HEK293 (cell line): ENCODE data around the gene ECM1.

ENCODE experiments used
- KLF17 ChIP-seq: fragments of 450-650 bp; formaldehyde crosslinking; IDR thresholded peaks from 2 replicates; pipeline ENCODE4 v1.5.1; 2016; ENCODE audit warnings: missing biosample characterization, missing genetic modification characterization
- KLF9 ChIP-seq: fragments of 450-650 bp; formaldehyde crosslinking; IDR thresholded peaks from 2 replicates; pipeline ENCODE4 v1.5.1; 2016; ENCODE audit warnings: missing biosample characterization, missing genetic modification characterization, low read depth
- MZF1 ChIP-seq: fragments of 450-650 bp; formaldehyde crosslinking; IDR thresholded peaks from 2 replicates; pipeline ENCODE4 v1.5.1; 2017; ENCODE audit warnings: missing biosample characterization, missing genetic modification characterization, borderline replicate concordance
- PBX3 ChIP-seq: sonication (generic); formaldehyde crosslinking; IDR thresholded peaks from 2 replicates; pipeline ENCODE4 v1.8.1; 2022; ENCODE audit warnings: mild to moderate bottlenecking, moderate library complexity, missing genetic modification reagents
- PRDM1 ChIP-seq: fragments of 450-650 bp; formaldehyde crosslinking; IDR thresholded peaks from 2 replicates; pipeline ENCODE4; 2016; ENCODE audit warnings: missing biosample characterization, missing genetic modification characterization
- YY1 ChIP-seq: fragments of 450-650 bp; formaldehyde crosslinking; IDR thresholded peaks from 2 replicates; pipeline ENCODE4 v1.5.1; 2018; ENCODE audit warnings: missing biosample characterization, missing genetic modification characterization
- ZBTB17 ChIP-seq: fragments of 450-650 bp; formaldehyde crosslinking; IDR thresholded peaks from 2 replicates; pipeline ENCODE4 v1.5.1; 2016; ENCODE audit warnings: missing biosample characterization, missing genetic modification characterization
- ZBTB26 ChIP-seq: fragments of 450-650 bp; formaldehyde crosslinking; optimal IDR thresholded peaks from 2 replicates; pipeline ENCODE3; 2016; ENCODE audit warnings: missing biosample characterization, mild to moderate bottlenecking, missing genetic modification characterization
- ZFHX2 ChIP-seq: fragments of 450-650 bp; formaldehyde crosslinking; conservative IDR thresholded peaks from 2 replicates; pipeline ENCODE4 v1.5.1; 2016; ENCODE audit warnings: missing biosample characterization, missing genetic modification characterization
- ZFP3 ChIP-seq: fragments of 450-650 bp; formaldehyde crosslinking; IDR thresholded peaks from 2 replicates; pipeline ENCODE4 v1.5.1; 2016; ENCODE audit warnings: low read depth, missing biosample characterization, missing genetic modification characterization
- ZFP37 ChIP-seq: fragments of 450-650 bp; formaldehyde crosslinking; IDR thresholded peaks from 2 replicates; pipeline ENCODE4 v1.5.1; 2016; ENCODE audit warnings: missing biosample characterization, missing genetic modification characterization
- ZIC2 ChIP-seq: fragments of 450-650 bp; formaldehyde crosslinking; IDR thresholded peaks from 2 replicates; pipeline ENCODE4 v1.5.1; 2016; ENCODE audit warnings: missing biosample characterization, missing genetic modification characterization
- ZNF112 ChIP-seq: fragments of 450-650 bp; formaldehyde crosslinking; IDR thresholded peaks from 2 replicates; pipeline ENCODE4 v1.5.0; 2017; ENCODE audit warnings: missing biosample characterization, missing genetic modification characterization
- ZNF114 ChIP-seq: fragments of 450-650 bp; formaldehyde crosslinking; IDR thresholded peaks from 2 replicates; pipeline ENCODE4 v1.5.0; 2017; ENCODE audit warnings: missing biosample characterization, missing genetic modification characterization
- ZNF175 ChIP-seq: fragments of 450-650 bp; formaldehyde crosslinking; IDR thresholded peaks from 2 replicates; pipeline ENCODE4 v1.5.1; 2016; ENCODE audit warnings: missing biosample characterization, missing genetic modification characterization
- ZNF394 ChIP-seq: fragments of 450-650 bp; formaldehyde crosslinking; IDR thresholded peaks from 2 replicates; pipeline ENCODE4 v1.5.1; 2016; ENCODE audit warnings: missing biosample characterization, missing genetic modification characterization, mild to moderate bottlenecking, moderate library complexity, borderline replicate concordance
- ZNF423 ChIP-seq: fragments of 450-650 bp; formaldehyde crosslinking; IDR thresholded peaks from 2 replicates; pipeline ENCODE4 v1.5.1; 2016; ENCODE audit warnings: missing biosample characterization, missing genetic modification characterization
- ZNF558 ChIP-seq: fragments of 450-650 bp; formaldehyde crosslinking; IDR thresholded peaks from 2 replicates; pipeline ENCODE4 v1.5.1; 2016; ENCODE audit warnings: missing biosample characterization, missing genetic modification characterization
- ZNF561 ChIP-seq: fragments of 450-650 bp; IDR thresholded peaks from 2 replicates; pipeline ENCODE4 v1.5.1; 2018; ENCODE audit warnings: missing biosample characterization, missing genetic modification characterization, borderline replicate concordance
- ZNF600 ChIP-seq: fragments of 450-650 bp; formaldehyde crosslinking; IDR thresholded peaks from 2 replicates; pipeline ENCODE4 v1.5.1; 2016; ENCODE audit warnings: missing biosample characterization, missing genetic modification characterization
- ZNF654 ChIP-seq: fragments of 450-650 bp; formaldehyde crosslinking; IDR thresholded peaks from 2 replicates; pipeline ENCODE4 v1.5.1; 2016; ENCODE audit warnings: low read depth, missing biosample characterization, missing genetic modification characterization
- ZNF76 ChIP-seq: fragments of 450-650 bp; formaldehyde crosslinking; IDR thresholded peaks from 2 replicates; pipeline ENCODE4; 2016; ENCODE audit warnings: low read depth, missing biosample characterization, missing genetic modification characterization, borderline replicate concordance
- TF ChIP-seq, protein P1 (sequence below): fragments of 450-650 bp; formaldehyde crosslinking; conservative IDR thresholded peaks from 2 replicates; pipeline ENCODE4 v1.5.1; 2016; ENCODE audit warnings: low read depth, missing biosample characterization, missing genetic modification characterization
- TF ChIP-seq, protein P2 (sequence below): fragments of 450-650 bp; formaldehyde crosslinking; IDR thresholded peaks from 2 replicates; pipeline ENCODE4 v1.5.1; 2016; ENCODE audit warnings: missing biosample characterization, missing genetic modification characterization
- TF ChIP-seq, protein P3 (sequence below): fragments of 450-650 bp; formaldehyde crosslinking; IDR thresholded peaks from 2 replicates; pipeline ENCODE4 v1.5.1; 2016; ENCODE audit warnings: missing biosample characterization, missing genetic modification characterization, low read depth
- TF ChIP-seq, protein P4 (sequence below): fragments of 450-650 bp; formaldehyde crosslinking; IDR thresholded peaks from 2 replicates; pipeline ENCODE4 v1.5.1; 2016; ENCODE audit warnings: missing biosample characterization, missing genetic modification characterization

Gene ECM1

GRCh38 chr1:150486966-150487762, 20.7 kb upstream of the ECM1 start, which contains the start of gene TARS2 (continued):
- TF ChIP-seq, protein P1, sequence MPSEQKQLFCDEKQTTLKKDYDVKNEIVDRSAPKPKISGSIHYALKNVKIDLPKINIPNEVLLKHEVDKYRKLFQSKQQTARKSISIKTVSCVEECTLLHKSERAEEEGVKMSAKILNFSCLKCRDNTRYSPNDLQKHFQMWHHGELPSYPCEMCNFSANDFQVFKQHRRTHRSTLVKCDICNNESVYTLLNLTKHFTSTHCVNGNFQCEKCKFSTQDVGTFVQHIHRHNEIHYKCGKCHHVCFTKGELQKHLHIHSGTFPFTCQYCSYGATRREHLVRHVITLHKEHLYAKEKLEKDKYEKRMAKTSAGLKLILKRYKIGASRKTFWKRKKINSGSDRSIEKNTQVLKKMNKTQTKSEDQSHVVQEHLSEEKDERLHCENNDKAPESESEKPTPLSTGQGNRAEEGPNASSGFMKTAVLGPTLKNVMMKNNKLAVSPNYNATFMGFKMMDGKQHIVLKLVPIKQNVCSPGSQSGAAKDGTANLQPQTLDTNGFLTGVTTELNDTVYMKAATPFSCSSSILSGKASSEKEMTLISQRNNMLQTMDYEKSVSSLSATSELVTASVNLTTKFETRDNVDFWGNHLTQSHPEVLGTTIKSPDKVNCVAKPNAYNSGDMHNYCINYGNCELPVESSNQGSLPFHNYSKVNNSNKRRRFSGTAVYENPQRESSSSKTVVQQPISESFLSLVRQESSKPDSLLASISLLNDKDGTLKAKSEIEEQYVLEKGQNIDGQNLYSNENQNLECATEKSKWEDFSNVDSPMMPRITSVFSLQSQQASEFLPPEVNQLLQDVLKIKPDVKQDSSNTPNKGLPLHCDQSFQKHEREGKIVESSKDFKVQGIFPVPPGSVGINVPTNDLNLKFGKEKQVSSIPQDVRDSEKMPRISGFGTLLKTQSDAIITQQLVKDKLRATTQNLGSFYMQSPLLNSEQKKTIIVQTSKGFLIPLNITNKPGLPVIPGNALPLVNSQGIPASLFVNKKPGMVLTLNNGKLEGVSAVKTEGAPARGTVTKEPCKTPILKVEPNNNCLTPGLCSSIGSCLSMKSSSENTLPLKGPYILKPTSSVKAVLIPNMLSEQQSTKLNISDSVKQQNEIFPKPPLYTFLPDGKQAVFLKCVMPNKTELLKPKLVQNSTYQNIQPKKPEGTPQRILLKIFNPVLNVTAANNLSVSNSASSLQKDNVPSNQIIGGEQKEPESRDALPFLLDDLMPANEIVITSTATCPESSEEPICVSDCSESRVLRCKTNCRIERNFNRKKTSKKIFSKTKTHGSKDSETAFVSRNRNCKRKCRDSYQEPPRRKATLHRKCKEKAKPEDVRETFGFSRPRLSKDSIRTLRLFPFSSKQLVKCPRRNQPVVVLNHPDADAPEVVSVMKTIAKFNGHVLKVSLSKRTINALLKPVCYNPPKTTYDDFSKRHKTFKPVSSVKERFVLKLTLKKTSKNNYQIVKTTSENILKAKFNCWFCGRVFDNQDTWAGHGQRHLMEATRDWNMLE (tag by site-specific recombination) = peak; percentile 94
- TF ChIP-seq YY1 (tag by site-specific recombination) (peak; percentile 88), ZNF112 (tag by site-specific recombination) (no peak), KLF9 (tag by site-specific recombination) (peak; percentile 37; the same call in 1 of the 2 replicates), ZNF654 (tag by site-specific recombination) (no peak), ZBTB17 (tag by site-specific recombination) (peak; percentile 91), ZNF558 (tag by site-specific recombination) (peak; percentile 76; the same call in 1 of the 2 replicates), ZNF423 (tag by site-specific recombination) (no peak), ZNF600 (tag by site-specific recombination) (peak; percentile 91; the same call in 1 of the 2 replicates), ZFP37 (tag by site-specific recombination) (peak; percentile 96; the same call in 1 of the 2 replicates), ZFHX2 (0 out of 2 replicates have a peak, but pooled peaks have one; percentile 24), ZNF561 (tag by site-specific recombination) (peak; percentile 96), ZIC2 (tag by site-specific recombination) (peak; percentile 66), KLF17 (tag by site-specific recombination) (no peak), ZNF394 (tag by site-specific recombination) (peak; percentile 99), PRDM1 (tag by site-specific recombination) (peak; percentile 77), MZF1 (no peak), PBX3 (CRISPR knock-in tag) (peak; percentile 99), ZNF114 (no peak), ZNF76 (tag by site-specific recombination) (peak; percentile 72), ZFP3 (no peak), ZNF175 (tag by site-specific recombination) (no peak), ZBTB26 (tag by site-specific recombination) (peak; percentile 25)
- TF ChIP-seq, protein P2, sequence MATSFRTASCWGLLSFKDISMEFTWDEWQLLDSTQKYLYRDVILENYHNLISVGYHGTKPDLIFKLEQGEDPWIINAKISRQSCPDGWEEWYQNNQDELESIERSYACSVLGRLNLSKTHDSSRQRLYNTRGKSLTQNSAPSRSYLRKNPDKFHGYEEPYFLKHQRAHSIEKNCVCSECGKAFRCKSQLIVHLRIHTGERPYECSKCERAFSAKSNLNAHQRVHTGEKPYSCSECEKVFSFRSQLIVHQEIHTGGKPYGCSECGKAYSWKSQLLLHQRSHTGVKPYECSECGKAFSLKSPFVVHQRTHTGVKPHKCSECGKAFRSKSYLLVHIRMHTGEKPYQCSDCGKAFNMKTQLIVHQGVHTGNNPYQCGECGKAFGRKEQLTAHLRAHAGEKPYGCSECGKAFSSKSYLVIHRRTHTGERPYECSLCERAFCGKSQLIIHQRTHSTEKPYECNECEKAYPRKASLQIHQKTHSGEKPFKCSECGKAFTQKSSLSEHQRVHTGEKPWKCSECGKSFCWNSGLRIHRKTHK (tag by site-specific recombination) = no peak
- TF ChIP-seq, protein P3, sequence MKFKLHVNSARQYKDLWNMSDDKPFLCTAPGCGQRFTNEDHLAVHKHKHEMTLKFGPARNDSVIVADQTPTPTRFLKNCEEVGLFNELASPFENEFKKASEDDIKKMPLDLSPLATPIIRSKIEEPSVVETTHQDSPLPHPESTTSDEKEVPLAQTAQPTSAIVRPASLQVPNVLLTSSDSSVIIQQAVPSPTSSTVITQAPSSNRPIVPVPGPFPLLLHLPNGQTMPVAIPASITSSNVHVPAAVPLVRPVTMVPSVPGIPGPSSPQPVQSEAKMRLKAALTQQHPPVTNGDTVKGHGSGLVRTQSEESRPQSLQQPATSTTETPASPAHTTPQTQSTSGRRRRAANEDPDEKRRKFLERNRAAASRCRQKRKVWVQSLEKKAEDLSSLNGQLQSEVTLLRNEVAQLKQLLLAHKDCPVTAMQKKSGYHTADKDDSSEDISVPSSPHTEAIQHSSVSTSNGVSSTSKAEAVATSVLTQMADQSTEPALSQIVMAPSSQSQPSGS (tag by site-specific recombination) = no peak
- TF ChIP-seq, protein P4, sequence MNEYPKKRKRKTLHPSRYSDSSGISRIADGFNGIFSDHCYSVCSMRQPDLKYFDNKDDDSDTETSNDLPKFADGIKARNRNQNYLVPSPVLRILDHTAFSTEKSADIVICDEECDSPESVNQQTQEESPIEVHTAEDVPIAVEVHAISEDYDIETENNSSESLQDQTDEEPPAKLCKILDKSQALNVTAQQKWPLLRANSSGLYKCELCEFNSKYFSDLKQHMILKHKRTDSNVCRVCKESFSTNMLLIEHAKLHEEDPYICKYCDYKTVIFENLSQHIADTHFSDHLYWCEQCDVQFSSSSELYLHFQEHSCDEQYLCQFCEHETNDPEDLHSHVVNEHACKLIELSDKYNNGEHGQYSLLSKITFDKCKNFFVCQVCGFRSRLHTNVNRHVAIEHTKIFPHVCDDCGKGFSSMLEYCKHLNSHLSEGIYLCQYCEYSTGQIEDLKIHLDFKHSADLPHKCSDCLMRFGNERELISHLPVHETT (tag by site-specific recombination) = peak; percentile 91
